ENCODE results near the gene SLC35B1. TPM values are rescaled to one million over a fixed set of nuclear protein-coding genes. Genes with fewer than 3 reads are reported as not detected.

The SLC35B1 gene
- total and polyA plus RNA-seq, 2 of the 4 experiments (the other 2 are of a cell fraction): 66.4 to 86.2 TPM

- dilution Hi-C loops (cut with HindIII; ENCODE audit: low sequenced_read_pairs, unreplicated experiment) (no loop called here), in situ Hi-C loops (cut with MboI; ENCODE audit: low sequenced_read_pairs) (no loop called here)
- WGBS, 2 experiments (ENCODE audit: extremely low coverage in 2 of 2, insufficient read length in 1 of 2): 80% methylated on average over 1 of the region's 9 CpGs; no CpG with 5 or more reads in 1 of the 2 experiments
Observed at GRCh38 chr17:49715717-49716279, 8.0 kb upstream of the SLC35B1 start.

More at GRCh38 chr17:49715717-49716279, 8.0 kb upstream of the SLC35B1 start:
- TF ChIP-seq NFE2L2 (IDR thresholded peaks at IDR 0.05; ENCODE audit: low read depth, low read length) (no peak), RAD21 (IDR thresholded peaks at IDR 0.05; ENCODE audit: low read length) (no peak), CEBPB (IDR thresholded peaks at IDR 0.05; ENCODE audit: low read depth, low read length) (no peak), MXI1 (IDR thresholded peaks at IDR 0.05; ENCODE audit: borderline replicate concordance, low read depth, low read length) (no peak), MAFK (IDR thresholded peaks at IDR 0.05; ENCODE audit: low read depth, low read length) (no peak), CTCF (conservative IDR thresholded peaks at IDR 0.05; ENCODE audit: low read depth, low read length) (no peak), CHD1 (IDR thresholded peaks at IDR 0.05; ENCODE audit: low read depth, low read length) (no peak), BHLHE40 (IDR thresholded peaks at IDR 0.05; ENCODE audit: low read depth, low read length) (no peak), USF2 (IDR thresholded peaks at IDR 0.05; ENCODE audit: low read depth, low read length) (no peak), ELK1 (IDR thresholded peaks at IDR 0.05; ENCODE audit: borderline replicate concordance, low read depth, low read length) (no peak), POLR2A (IDR thresholded peaks at IDR 0.05; ENCODE audit: low read depth, low read length) (no peak), FOS (IDR thresholded peaks at IDR 0.05; ENCODE audit: low read depth, low read length) (no peak), MAZ (IDR thresholded peaks at IDR 0.05; ENCODE audit: borderline replicate concordance, low read depth, low read length) (no peak), RCOR1 (IDR thresholded peaks at IDR 0.05; ENCODE audit: insufficient replicate concordance, low read length) (no peak)
- Histone ChIP-seq H3K4me2 (ENCODE audit: low read depth, low read length) (no peak overlapping the region), H3K4ac (ENCODE audit: low read depth, low read length) (no peak overlapping the region), H3K4me1 (ENCODE audit: control insufficient read depth, insufficient read depth, low read length) (no peaks in the 10 kb centered on the region), H2BK120ac (ENCODE audit: low read depth, low read length) (no peak overlapping the region), H3K4me3 (ENCODE audit: insufficient read depth, low read depth, low read length) (no peak overlapping the region), H4K8ac (ENCODE audit: low read depth in 2 of 2, low read length in 2 of 2) (no peak overlapping the region), H3K27ac (ENCODE audit: insufficient read depth, low read length) (no peak overlapping the region), H2BK5ac (ENCODE audit: low read depth, low read length, poor library complexity, severe bottlenecking) (no peak overlapping the region), H3K9me1 (ENCODE audit: insufficient read depth, low read length) (no peaks in the 10 kb centered on the region), H4K91ac (ENCODE audit: insufficient read depth, low read depth, low read length) (no peak overlapping the region), H2AK9ac (replicated peaks; ENCODE audit: low read depth, low read length, poor library complexity) (no peak overlapping the region), H2BK20ac (ENCODE audit: low read depth, low read length) (no peak overlapping the region), H4K20me1 (ENCODE audit: insufficient read depth, low read length) (no peaks in the 10 kb centered on the region), H3K9ac (ENCODE audit: low read depth, low read length) (no peak overlapping the region), H3K23ac (ENCODE audit: low read depth, low read length) (no peak overlapping the region), H3K18ac (ENCODE audit: low read depth, low read length) (no peak overlapping the region), H4K5ac (ENCODE audit: low read depth, low read length) (no peak overlapping the region), H3K36me3 (ENCODE audit: control insufficient read depth, insufficient read depth, low read length) (peaks cover 6% of the 10 kb centered on the region; the same call in 1 of the 2 replicates), H3K79me1 (ENCODE audit: low read depth in 1 of 2, low read length in 2 of 2) (no peaks in the 10 kb centered on the region), H3K27me3 (ENCODE audit: control insufficient read depth, insufficient read depth, low read length) (no peaks in the 10 kb centered on the region), H2AK5ac (ENCODE audit: low read depth, low read length) (no peak overlapping the region), H3K56ac (ENCODE audit: extremely low read depth, insufficient read depth, low read length) (no peak overlapping the region), H2AFZ (replicated peaks; ENCODE audit: low read length, poor library complexity) (no peak overlapping the region), H2BK15ac (ENCODE audit: low read depth, low read length) (no peak overlapping the region), H3K14ac (replicated peaks; ENCODE audit: low read depth, low read length) (no peak overlapping the region), H3K9me3 (ENCODE audit: control insufficient read depth, insufficient read depth, low read length) (no peaks in the 10 kb centered on the region)
- POLR2A ChIA-PET (ENCODE audit: unreplicated experiment): no interaction called here
- intact Hi-C loops (cut with micrococcal nuclease): no loop called here
- CTCF ChIA-PET: no interaction called here
- no TSS peak for BruUV-seq (replicated peaks)
- DNase-seq (no peak), ATAC-seq (ENCODE audit: low read depth) (no peak)
